Right lobe of liver (tissue), 6 donors: ENCODE measurements around the gene CCR8. TPM values are rescaled to one million over a fixed set of nuclear protein-coding genes. Genes with fewer than 3 reads are reported as not detected.

Experiments used
- ATAC-seq, 4 donors: fragments of 200-7000 bp; cut with Tn5 transposase; one replicate each; pipeline ENCODE4 v1.9.1; 2020; ENCODE audit warnings: mild to moderate bottlenecking in 4 of 4, moderate library complexity in 4 of 4
- DNase-seq, 3 donors: peaks; one replicate each; pipeline ENCODE4 v3.0.0-alpha.2; 2020
- H3K27ac ChIP-seq, 3 donors: fragments of 200-600 bp; one replicate each; pipeline ENCODE4 v1.8.0; 2022
- H3K27me3 ChIP-seq, 2 donors: fragments of 200-600 bp; one replicate each; pipeline ENCODE4 v1.8.0; 2022
- H3K36me3 ChIP-seq, 4 donors: fragments of 200-600 bp; sonication (generic) in 1 of 4; one replicate each; pipeline versions ENCODE4 v1.5.1 to v1.8.0; 2017 to 2022; ENCODE audit warnings: control low read depth in 1 of 4
- H3K4me1 ChIP-seq, 4 donors: fragments of 200-600 bp; sonication (generic) in 1 of 4; one replicate each; pipeline versions ENCODE4 v1.5.1 to v1.8.0; 2017 to 2022; ENCODE audit warnings: control low read depth in 1 of 4
- H3K4me3 ChIP-seq, 3 donors: fragments of 200-600 bp; one replicate each; pipeline ENCODE4 v1.8.0; 2022
- H3K9me3 ChIP-seq, 4 donors: fragments of 200-600 bp; sonication (generic) in 1 of 4; one replicate each; pipeline versions ENCODE4 v1.5.1 to v1.8.0; 2017 to 2022; ENCODE audit warnings: control low read depth in 1 of 4
- CTCF ChIP-seq, 4 donors: fragments of 200-600 bp in 3 of 4; fragments of 450-650 bp in 1 of 4; IDR thresholded peaks; one replicate each; pipeline versions ENCODE4 v1.5.1 to v1.8.0; 2016 to 2022; ENCODE audit warnings: antibody characterized with exemption in 4 of 4, mild to moderate bottlenecking in 2 of 4
- POLR2A ChIP-seq: fragments of 450-650 bp; IDR thresholded peaks from one replicate; pipeline ENCODE4 v1.6.1; 2017; ENCODE audit warnings: antibody characterized with exemption, mild to moderate bottlenecking
- WGBS: methylation state at CpG from one replicate; pipeline ENCODE4 v1.1.6; 2018; ENCODE audit warnings: low coverage, low lambda C conversion rate; ENCODE audit not compliant: insufficient coverage; ENCODE audit errors: missing lambda C conversion rate; 5-methylcytosine and 5-hydroxymethylcytosine counted together
- intact Hi-C, 2 donors: fragments of 100-400 bp; cut with DNase I; formaldehyde crosslinking; loops; one replicate each; pipeline versions ENCODE4 v1.11.2 to v1.14.1; 2022
- total RNA-seq, 6 experiments: library from RNA; depleted of rRNA in 2 of 6; stranded (reverse); fragments of >200 nt in 2 of 6; fragmentation: NEBNext Ultra II Directional in 3 of 6; extraction: Animal tissue kit (Norgen Biotek cat#: 25700) in 3 of 6; gene quantifications; one replicate each; pipeline versions ENCODE4 v1.1.0 to v1.2.4, GENCODE V29; 2016 to 2023
- donor health status: DM: no; HTN: yes; CAD: no.
- donor health status: DM: no; HTN: no; CAD: no.
- donor health status: DM: no; HTN: no; CAD: no.
- donor health status: DM: no; HTN: yes; CAD: no.
- donor health status: DM: no; HTN: yes; CAD: no.

CCR8 gene
- total RNA-seq, 6 experiments from 2014 or later: not detected

- Histone ChIP-seq H3K4me1 (peaks cover 0 to 34% (median 8%) of the 10 kb centered on the region in 4 donors), H3K27me3 (no peaks in the 10 kb centered on the region), H3K4me3 (no peak overlapping the region), H3K27ac (peak overlapping the region in 1 of 3 donors; percentile 87), H3K9me3 (no peaks in the 10 kb centered on the region), H3K36me3 (no peaks in the 10 kb centered on the region)
- DNase-seq (peak; percentile 47 to 79 (median 64)), ATAC-seq (peak; percentile 79 to 87 (median 82))
- intact Hi-C loops: loop anchor here in 1 of 2 donors (10.0 kb wide), 1 partner anchor 183 kb away; the partner anchor contains the start of gene XIRP1
- peak; percentile 74 to 87 (median 83) for TF ChIP-seq CTCF (IDR thresholded peaks at IDR 0.05)
- no peak for TF ChIP-seq POLR2A
- 6% methylated on average over 4 of the region's 4 CpGs for WGBS
Measured at GRCh38 chr3:39378088-39378487, 48.6 kb downstream of the CCR8 start.

- no peak for TF ChIP-seq POLR2A
- TF ChIP-seq CTCF (IDR thresholded peaks at IDR 0.05): no peak
- Histone ChIP-seq H3K9me3 (no peaks in the 10 kb centered on the region), H3K4me1 (peaks cover 0 to 34% (median 8%) of the 10 kb centered on the region in 4 donors), H3K36me3 (no peaks in the 10 kb centered on the region), H3K27me3 (no peaks in the 10 kb centered on the region), H3K4me3 (no peak overlapping the region), H3K27ac (peak overlapping the region; percentile 69 to 87 (median 78))
- ATAC-seq: peak; percentile 53 to 61 (median 56)
- WGBS: 34% methylated on average over 10 of the region's 10 CpGs
- DNase-seq: peak; percentile 50 to 73 (median 72)
- intact Hi-C loops: loop anchor here in 1 of 2 donors (10.0 kb wide), 1 partner anchor 184 kb away; the partner anchor contains the start of gene XIRP1
Measured at GRCh38 chr3:39378957-39379777, 49.7 kb downstream of the CCR8 start.

DNA sequence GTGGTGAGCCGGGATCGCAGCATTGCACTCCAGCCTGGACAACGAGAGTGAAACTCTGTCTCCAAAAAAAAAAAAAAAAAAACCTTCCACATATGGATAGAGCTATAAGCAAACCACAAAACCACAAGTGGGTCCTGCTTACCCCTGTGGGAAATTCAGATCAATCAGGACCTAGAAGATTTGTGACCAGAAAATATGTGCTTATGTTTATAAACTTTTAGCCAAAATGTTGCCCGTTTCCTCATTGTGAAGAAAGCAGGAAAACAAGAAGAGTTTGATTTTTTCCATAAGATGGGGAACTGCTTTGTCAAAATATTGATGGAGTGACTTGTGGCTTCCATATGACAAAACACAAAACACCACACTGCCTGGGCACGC is 50.3 kb downstream of the CCR8 start:
- Histone ChIP-seq H3K4me3 (no peak overlapping the region), H3K9me3 (no peaks in the 10 kb centered on the region), H3K36me3 (no peaks in the 10 kb centered on the region), H3K27me3 (no peaks in the 10 kb centered on the region), H3K4me1 (peaks cover 0 to 39% (median 8%) of the 10 kb centered on the region in 4 donors), H3K27ac (peak overlapping the region; percentile 69 to 87 (median 78))
- WGBS: 44% methylated on average over 4 of the region's 5 CpGs
- intact Hi-C loops: loop anchor here in 1 of 2 donors (10.0 kb wide), 1 partner anchor 185 kb away; the partner anchor contains the start of gene XIRP1
- DNase-seq: no peak
- ATAC-seq: no peak
- TF ChIP-seq POLR2A (no peak), CTCF (IDR thresholded peaks at IDR 0.05) (no peak)

DNA sequence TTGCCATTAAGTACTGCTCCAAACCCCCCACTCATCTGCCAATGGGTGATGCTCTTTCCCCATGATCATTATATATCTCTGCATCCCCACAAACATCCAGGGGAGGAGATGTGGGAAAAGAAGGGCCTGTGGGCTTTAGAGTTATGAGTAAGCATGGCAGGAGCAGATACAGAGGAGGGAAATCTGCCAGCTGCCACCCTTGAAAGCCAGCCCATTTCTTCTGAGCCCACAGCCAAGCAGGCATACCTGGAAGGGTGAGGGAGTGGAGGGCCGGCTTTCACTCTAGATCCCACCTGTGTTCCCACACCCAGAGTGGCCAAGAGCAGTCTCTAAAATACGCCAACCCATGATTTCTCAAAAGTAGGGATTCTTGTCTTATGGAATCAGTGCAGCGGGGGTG is 51.9 kb downstream of the CCR8 start:
- Histone ChIP-seq H3K36me3 (no peaks in the 10 kb centered on the region), H3K4me1 (peaks cover 0 to 56% (median 11%) of the 10 kb centered on the region in 4 donors), H3K27me3 (no peaks in the 10 kb centered on the region), H3K9me3 (no peaks in the 10 kb centered on the region), H3K27ac (no peak overlapping the region), H3K4me3 (no peak overlapping the region)
- no peak for DNase-seq
- WGBS: no CpG with 5 or more reads among the region's 3 CpGs
- TF ChIP-seq POLR2A: no peak
- TF ChIP-seq CTCF (IDR thresholded peaks at IDR 0.05): no peak
- ATAC-seq: no peak
- intact Hi-C loops: no loop called here

Other genes with a start within 250 kb of the CCR8 start
- gene GORASP1, start 222.1 kb upstream of the CCR8 start, total RNA-seq: 10 to 100 TPM; 27.8 to 35.5 (median 33.1) TPM
- 1 to 10 TPM; 1.4 to 3.5 (median 2.5) TPM for gene TTC21A, start 222.0 kb upstream of the CCR8 start, total RNA-seq
- 10 to 100 TPM in 5 of 6 experiments, 1 to 10 TPM in 1; 6.7 to 43.4 (median 17.4) TPM for gene CSRNP1, start 176.1 kb upstream of the CCR8 start, total RNA-seq
- gene XIRP1, start 137.1 kb upstream of the CCR8 start, total RNA-seq: under 1 TPM in 5 of 6 experiments, not detected in 1; 0.05 to 0.43 (median 0.07) TPM
- 1 to 10 TPM in 1 of 6 experiments, under 1 TPM in 4, not detected in 1; 0.25 to 1.8 (median 0.72) TPM for gene CX3CR1, start 49.7 kb upstream of the CCR8 start, total RNA-seq
- gene SLC25A38, start 53.7 kb downstream of the CCR8 start, total RNA-seq: 10 to 100 TPM; 20.9 to 36.7 (median 23.6) TPM
- gene RPSA, start 77.0 kb downstream of the CCR8 start, total RNA-seq: 100 to 1,000 TPM; 209 to 448 (median 268) TPM
- not detected for gene MOBP, start 138.0 kb downstream of the CCR8 start, total RNA-seq